Panc1 (cell line): ENCODE results near the gene OTUD6A.

Experiments used
- POLR2AphosphoS5 ChIP-seq: IDR thresholded peaks from 2 replicates; pipeline ENCODE4 v1.6.1; 2012; ENCODE audit warnings: mild to moderate bottlenecking, low read depth, low read length, moderate library complexity
- SIN3A ChIP-seq: IDR thresholded peaks from 2 replicates; pipeline ENCODE4 v1.6.1; 2012; ENCODE audit warnings: low read depth, mild to moderate bottlenecking, low read length, moderate library complexity, borderline replicate concordance; ENCODE audit not compliant: insufficient read depth
- TCF7L2 ChIP-seq: IDR thresholded peaks from 2 replicates; pipeline ENCODE4 v1.6.1; 2011; ENCODE audit warnings: mild to moderate bottlenecking, low read depth, low read length, inconsistent platforms
- TF ChIP-seq, protein P1 (sequence below): fragments of 450-650 bp; IDR thresholded peaks from 2 replicates; pipeline ENCODE4 v1.5.1; 2017; ENCODE audit warnings: mild to moderate bottlenecking
- TF ChIP-seq, protein P2 (sequence below), 2 experiments: IDR thresholded peaks; 2 replicates each; pipeline ENCODE4 v1.6.1; 2011 to 2012; ENCODE audit warnings: low read depth in 2 of 2, control low read depth in 1 of 2, low read length in 1 of 2, mild to moderate bottlenecking in 1 of 2, moderate library complexity in 1 of 2; ENCODE audit not compliant: insufficient read depth in 1 of 2

DNA sequence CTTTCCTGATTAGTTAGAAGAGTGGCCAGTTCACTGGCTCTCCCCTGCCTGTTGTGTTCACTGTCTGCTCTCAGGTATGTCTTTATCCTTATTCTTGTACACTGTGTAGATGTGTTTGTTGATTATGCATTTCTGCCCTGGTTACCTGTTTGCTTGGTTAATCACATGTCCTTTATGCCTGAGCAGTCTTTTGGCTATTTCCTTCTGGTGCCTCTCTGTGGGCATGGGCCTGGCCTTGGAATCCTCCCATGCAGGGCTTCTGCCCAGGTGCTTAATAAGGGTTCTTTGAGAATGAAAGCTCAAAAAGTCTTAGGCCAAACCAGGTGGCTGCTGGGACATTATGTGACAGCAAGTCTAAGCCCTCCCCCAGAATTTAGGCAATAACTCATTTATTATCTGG, 26.5 kb downstream of the OTUD6A start:
- TF ChIP-seq, protein P1, sequence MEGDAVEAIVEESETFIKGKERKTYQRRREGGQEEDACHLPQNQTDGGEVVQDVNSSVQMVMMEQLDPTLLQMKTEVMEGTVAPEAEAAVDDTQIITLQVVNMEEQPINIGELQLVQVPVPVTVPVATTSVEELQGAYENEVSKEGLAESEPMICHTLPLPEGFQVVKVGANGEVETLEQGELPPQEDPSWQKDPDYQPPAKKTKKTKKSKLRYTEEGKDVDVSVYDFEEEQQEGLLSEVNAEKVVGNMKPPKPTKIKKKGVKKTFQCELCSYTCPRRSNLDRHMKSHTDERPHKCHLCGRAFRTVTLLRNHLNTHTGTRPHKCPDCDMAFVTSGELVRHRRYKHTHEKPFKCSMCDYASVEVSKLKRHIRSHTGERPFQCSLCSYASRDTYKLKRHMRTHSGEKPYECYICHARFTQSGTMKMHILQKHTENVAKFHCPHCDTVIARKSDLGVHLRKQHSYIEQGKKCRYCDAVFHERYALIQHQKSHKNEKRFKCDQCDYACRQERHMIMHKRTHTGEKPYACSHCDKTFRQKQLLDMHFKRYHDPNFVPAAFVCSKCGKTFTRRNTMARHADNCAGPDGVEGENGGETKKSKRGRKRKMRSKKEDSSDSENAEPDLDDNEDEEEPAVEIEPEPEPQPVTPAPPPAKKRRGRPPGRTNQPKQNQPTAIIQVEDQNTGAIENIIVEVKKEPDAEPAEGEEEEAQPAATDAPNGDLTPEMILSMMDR, result no peak
- no peak for TF ChIP-seq SIN3A
- no peak for TF ChIP-seq POLR2AphosphoS5
- TF ChIP-seq, protein P2, sequence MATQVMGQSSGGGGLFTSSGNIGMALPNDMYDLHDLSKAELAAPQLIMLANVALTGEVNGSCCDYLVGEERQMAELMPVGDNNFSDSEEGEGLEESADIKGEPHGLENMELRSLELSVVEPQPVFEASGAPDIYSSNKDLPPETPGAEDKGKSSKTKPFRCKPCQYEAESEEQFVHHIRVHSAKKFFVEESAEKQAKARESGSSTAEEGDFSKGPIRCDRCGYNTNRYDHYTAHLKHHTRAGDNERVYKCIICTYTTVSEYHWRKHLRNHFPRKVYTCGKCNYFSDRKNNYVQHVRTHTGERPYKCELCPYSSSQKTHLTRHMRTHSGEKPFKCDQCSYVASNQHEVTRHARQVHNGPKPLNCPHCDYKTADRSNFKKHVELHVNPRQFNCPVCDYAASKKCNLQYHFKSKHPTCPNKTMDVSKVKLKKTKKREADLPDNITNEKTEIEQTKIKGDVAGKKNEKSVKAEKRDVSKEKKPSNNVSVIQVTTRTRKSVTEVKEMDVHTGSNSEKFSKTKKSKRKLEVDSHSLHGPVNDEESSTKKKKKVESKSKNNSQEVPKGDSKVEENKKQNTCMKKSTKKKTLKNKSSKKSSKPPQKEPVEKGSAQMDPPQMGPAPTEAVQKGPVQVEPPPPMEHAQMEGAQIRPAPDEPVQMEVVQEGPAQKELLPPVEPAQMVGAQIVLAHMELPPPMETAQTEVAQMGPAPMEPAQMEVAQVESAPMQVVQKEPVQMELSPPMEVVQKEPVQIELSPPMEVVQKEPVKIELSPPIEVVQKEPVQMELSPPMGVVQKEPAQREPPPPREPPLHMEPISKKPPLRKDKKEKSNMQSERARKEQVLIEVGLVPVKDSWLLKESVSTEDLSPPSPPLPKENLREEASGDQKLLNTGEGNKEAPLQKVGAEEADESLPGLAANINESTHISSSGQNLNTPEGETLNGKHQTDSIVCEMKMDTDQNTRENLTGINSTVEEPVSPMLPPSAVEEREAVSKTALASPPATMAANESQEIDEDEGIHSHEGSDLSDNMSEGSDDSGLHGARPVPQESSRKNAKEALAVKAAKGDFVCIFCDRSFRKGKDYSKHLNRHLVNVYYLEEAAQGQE (IDR thresholded peaks at IDR 0.05; ENCODE audit: insufficient read depth in 1 of 2, low read depth in 2 of 2, low read length in 1 of 2), result no peak
- TF ChIP-seq TCF7L2, result no peak
